Breast epithelium (tissue), 4 donors: ENCODE data around the gene BIN1. TPM values are rescaled to one million over a fixed set of nuclear protein-coding genes. Genes with fewer than 3 reads are reported as not detected.

Source experiments
- DNase-seq, 2 donors: peaks; one replicate each; pipeline ENCODE4 v3.0.0-alpha.2; 2019; ENCODE audit warnings: low spot score in 2 of 2
- H3K27ac ChIP-seq, 2 donors: fragments of 200-600 bp; sonication (generic) in 1 of 2; one replicate each; pipeline ENCODE4 v1.5.1; 2016 to 2019; ENCODE audit warnings: mild to moderate bottlenecking in 1 of 2
- H3K27me3 ChIP-seq, 2 donors: fragments of 200-600 bp; sonication (generic) in 1 of 2; one replicate each; pipeline versions ENCODE4 v1.5.1 to v1.6.0; 2017 to 2019; ENCODE audit warnings: control low read depth in 1 of 2, mild to moderate bottlenecking in 1 of 2
- H3K36me3 ChIP-seq: fragments of 200-600 bp; one replicate; pipeline ENCODE4 v1.5.1; 2019
- H3K4me1 ChIP-seq, 2 donors: fragments of 200-600 bp; sonication (generic); one replicate each; pipeline ENCODE4 v1.5.1; 2016 to 2019; ENCODE audit warnings: control low read depth in 1 of 2
- H3K4me3 ChIP-seq, 3 donors: fragments of 200-600 bp; sonication (generic); 1 replicate in 2 of 3; 2 replicates in 1 of 3; pipeline ENCODE4 v1.5.1; 2016 to 2019; ENCODE audit warnings: mild to moderate bottlenecking in 3 of 3, moderate library complexity in 2 of 3
- H3K9me3 ChIP-seq, 2 donors: fragments of 200-600 bp; sonication (generic) in 1 of 2; one replicate each; pipeline ENCODE4 v1.5.1; 2016 to 2019; ENCODE audit warnings: control low read depth in 1 of 2
- CTCF ChIP-seq, 3 donors: fragments of 450-650 bp; IDR thresholded peaks; one replicate each; pipeline ENCODE4 v1.5.1; 2016 to 2017; ENCODE audit warnings: antibody characterized with exemption in 3 of 3, mild to moderate bottlenecking in 3 of 3, moderate library complexity in 3 of 3
- POLR2A ChIP-seq: fragments of 450-650 bp; IDR thresholded peaks from one replicate; pipeline ENCODE4 v1.6.1; 2016; ENCODE audit warnings: antibody characterized with exemption, mild to moderate bottlenecking, moderate library complexity
- POLR2AphosphoS5 ChIP-seq, 3 donors: sonication (generic); formaldehyde crosslinking; IDR thresholded peaks; one replicate each; pipeline ENCODE4 v1.6.1; 2017; ENCODE audit warnings: antibody characterized with exemption in 3 of 3
- intact Hi-C: fragments of 100-400 bp; cut with DNase I; formaldehyde crosslinking; loops from one replicate; pipeline ENCODE4 v1.15.1; 2023; ENCODE audit warnings: low total_unique reads
- total RNA-seq, 3 donors: library from RNA; depleted of rRNA; stranded (reverse); fragments of >200 nt; gene quantifications; one replicate each; pipeline ENCODE4 v1.1.0, GENCODE V29; 2016

BIN1 gene
- total RNA-seq, 3 donors from 2014 or later: 30.1 to 74.4 (median 59.3) TPM

DNA sequence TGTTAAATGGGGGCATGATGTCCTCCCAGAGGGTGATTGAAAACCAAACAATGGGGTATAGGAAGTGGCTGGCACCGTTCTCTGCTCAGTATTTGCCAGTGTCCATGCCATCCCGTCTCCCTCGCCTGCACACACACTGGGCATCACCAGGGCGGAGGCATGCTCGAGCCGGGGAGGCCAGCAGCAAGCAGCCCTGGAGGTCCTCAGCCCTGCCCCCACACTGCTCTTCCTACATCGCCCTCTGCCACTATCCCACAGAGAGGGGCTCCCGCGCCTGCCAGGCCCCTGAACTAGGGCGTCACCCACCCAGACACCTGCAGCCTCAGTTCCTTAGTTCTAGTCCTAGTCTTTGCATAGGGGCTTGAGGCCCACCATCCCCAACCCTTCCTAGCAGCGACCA lies 50.9 kb downstream of the BIN1 start:
- H3K4me1 ChIP-seq: no peaks in the 10 kb centered on the region
- no peak for DNase-seq
- H3K4me3 ChIP-seq: no peak overlapping the region
- H3K9me3 ChIP-seq: no peaks in the 10 kb centered on the region
- H3K27me3 ChIP-seq: no peaks in the 10 kb centered on the region
- H3K36me3 ChIP-seq: no peaks in the 10 kb centered on the region
- H3K27ac ChIP-seq: no peak overlapping the region
- intact Hi-C loops: no loop called here
- TF ChIP-seq CTCF (IDR thresholded peaks at IDR 0.05) (no peak), POLR2A (no peak), POLR2AphosphoS5 (IDR thresholded peaks at IDR 0.05) (no peak)

DNA sequence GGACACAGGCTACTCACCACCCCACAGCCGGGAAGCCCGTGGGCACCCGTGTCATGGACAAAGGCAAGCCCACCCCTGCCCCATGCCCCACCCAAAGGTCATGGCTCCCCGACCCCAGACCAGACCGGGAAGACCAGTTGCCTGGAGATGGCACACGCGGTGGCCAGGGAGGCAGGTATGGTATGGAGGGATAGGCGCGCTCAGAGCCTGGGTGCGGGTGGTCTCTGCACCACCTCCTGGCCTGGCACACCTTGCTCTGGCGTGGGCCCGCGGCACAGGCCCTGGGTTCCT lies 51.2 kb downstream of the BIN1 start:
- H3K9me3 ChIP-seq: no peaks in the 10 kb centered on the region
- TF ChIP-seq CTCF (IDR thresholded peaks at IDR 0.05) (no peak), POLR2AphosphoS5 (IDR thresholded peaks at IDR 0.05) (no peak), POLR2A (no peak)
- no peaks in the 10 kb centered on the region for H3K27me3 ChIP-seq
- H3K4me3 ChIP-seq: no peak overlapping the region
- H3K27ac ChIP-seq: no peak overlapping the region
- intact Hi-C loops: no loop called here
- DNase-seq: no peak
- H3K36me3 ChIP-seq: no peaks in the 10 kb centered on the region
- no peaks in the 10 kb centered on the region for H3K4me1 ChIP-seq

DNA sequence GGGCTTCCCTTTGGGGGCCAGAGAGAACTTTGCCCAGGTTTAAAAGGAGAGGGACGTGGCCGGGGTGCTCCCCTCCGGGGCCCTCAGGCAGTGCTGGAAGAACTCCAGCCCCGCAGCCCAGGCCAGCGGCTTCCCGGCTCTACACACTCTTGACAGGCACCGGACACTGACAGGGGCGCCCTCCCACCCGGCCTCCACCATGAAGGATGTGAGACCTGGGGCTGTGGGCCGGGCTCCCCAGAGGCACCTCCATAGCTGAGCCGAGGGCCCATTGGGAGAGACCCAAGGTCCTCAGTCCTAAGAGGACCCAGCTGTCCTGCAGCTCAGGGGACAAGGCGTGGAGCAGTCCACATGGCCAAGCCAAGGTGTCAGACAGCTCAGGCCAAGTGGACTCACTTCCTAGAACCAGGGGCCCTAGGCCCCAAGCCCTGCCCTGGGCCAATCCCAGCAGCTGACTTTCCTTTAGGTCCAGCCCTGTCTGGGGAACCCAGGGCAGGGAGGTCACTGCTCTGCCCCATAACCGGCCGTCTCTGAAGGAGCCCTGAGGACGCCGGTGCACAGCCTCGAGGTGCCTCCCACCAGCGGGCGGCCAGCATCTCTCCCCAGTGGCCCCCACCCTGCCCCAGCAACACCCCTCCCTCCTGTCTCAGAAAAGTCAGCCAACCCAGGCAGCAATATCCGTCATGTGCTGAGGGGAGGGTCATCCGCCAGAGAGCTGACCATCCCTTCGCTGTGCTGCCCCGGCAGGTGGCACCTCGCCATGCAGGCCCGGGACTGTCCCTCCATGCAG lies 51.8 kb downstream of the BIN1 start:
- Histone ChIP-seq H3K36me3 (no peaks in the 10 kb centered on the region), H3K27me3 (no peaks in the 10 kb centered on the region), H3K4me3 (no peak overlapping the region), H3K27ac (no peak overlapping the region), H3K9me3 (no peaks in the 10 kb centered on the region), H3K4me1 (no peaks in the 10 kb centered on the region)
- no peak for DNase-seq
- intact Hi-C loops: no loop called here
- no peak for TF ChIP-seq CTCF (IDR thresholded peaks at IDR 0.05)
- no peak for TF ChIP-seq POLR2A
- no peak for TF ChIP-seq POLR2AphosphoS5 (IDR thresholded peaks at IDR 0.05)

DNA sequence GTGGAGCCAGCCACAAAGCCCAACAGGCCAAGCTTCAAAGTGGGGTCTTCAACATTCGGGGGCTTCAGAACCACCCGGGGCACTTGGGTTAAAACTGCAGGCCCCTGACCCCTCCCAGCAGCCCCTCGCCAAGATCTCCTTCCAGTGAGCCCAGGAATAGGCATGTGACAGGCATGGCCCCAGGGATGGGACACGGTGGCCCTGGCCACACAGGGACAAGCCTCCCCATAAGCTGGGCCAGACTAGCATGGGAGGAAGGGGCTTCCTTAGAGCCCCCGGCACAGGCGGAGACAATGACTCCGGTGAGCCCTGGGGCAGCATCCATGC lies 52.4 kb downstream of the BIN1 start:
- H3K4me3 ChIP-seq: no peak overlapping the region
- no peak overlapping the region for H3K27ac ChIP-seq
- TF ChIP-seq CTCF (IDR thresholded peaks at IDR 0.05): no peak
- no peak for TF ChIP-seq POLR2A
- TF ChIP-seq POLR2AphosphoS5 (IDR thresholded peaks at IDR 0.05): no peak
- H3K9me3 ChIP-seq: no peaks in the 10 kb centered on the region
- no peaks in the 10 kb centered on the region for H3K4me1 ChIP-seq
- H3K36me3 ChIP-seq: no peaks in the 10 kb centered on the region
- H3K27me3 ChIP-seq: no peaks in the 10 kb centered on the region
- DNase-seq: no peak
- intact Hi-C loops: no loop called here

DNA sequence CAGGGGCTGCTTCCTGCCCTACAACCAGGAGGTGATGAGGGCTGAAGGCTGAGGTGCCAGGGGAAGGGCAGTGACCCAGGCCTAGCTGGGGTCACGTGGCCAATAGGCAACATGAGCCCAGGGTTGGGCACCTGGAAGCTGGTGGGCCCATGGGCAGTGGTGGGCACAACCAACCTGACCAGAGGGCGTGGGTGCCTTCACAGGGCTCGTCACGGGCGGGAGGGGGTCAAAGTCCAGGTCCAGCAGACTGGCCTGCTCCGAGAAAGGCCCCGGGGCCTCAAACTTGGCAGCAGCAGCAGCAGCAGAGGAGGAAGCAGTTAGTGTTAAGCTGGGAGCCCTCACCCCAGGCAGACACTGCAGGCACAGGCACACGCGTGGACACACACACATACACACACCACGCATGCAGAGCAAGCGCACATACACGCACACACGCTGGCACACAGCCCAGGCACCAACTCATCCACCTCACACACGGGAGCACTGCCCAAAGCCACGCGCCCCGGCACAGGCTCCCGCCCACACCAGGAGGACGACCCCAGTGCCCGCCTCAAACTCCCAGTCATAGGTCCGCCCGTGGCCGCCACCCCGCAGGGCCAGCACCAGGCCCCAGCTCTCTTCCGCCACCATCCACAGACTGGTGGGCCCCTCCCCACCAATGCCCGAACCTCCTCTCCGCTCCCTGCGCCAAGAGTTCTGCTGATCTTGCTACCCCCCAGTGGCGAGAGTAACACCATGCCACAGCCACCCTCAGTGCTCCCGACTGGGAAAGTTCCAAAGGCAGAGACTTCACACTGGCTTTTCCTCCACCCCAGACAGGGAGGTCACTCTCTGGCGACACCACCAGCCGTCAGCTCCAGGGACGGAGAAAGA lies 53.0 kb downstream of the BIN1 start:
- Histone ChIP-seq H3K27me3 (no peaks in the 10 kb centered on the region), H3K36me3 (no peaks in the 10 kb centered on the region), H3K4me1 (no peaks in the 10 kb centered on the region), H3K27ac (no peak overlapping the region), H3K4me3 (no peak overlapping the region), H3K9me3 (no peaks in the 10 kb centered on the region)
- no peak for TF ChIP-seq POLR2A
- TF ChIP-seq POLR2AphosphoS5 (IDR thresholded peaks at IDR 0.05): no peak
- TF ChIP-seq CTCF (IDR thresholded peaks at IDR 0.05): no peak
- intact Hi-C loops: no loop called here
- no peak for DNase-seq
